ENCODE measurements around the gene AMTN.
"Not testable (repeated sequence)": the region's sequence is repeated elsewhere in the genome, so short reads cannot be mapped to it uniquely, and the experiment has no call there.

AMTN gene

GRCh38 chr4:70530997-70531396, 12.6 kb downstream of the AMTN start:
- Histone ChIP-seq H3K27me3 (ENCODE audit: control insufficient read depth, insufficient read depth, low read length) (peaks cover 2% of the 10 kb centered on the region), H3K27ac (ENCODE audit: low read depth, low read length) (no peak overlapping the region), H3K4me1 (ENCODE audit: control insufficient read depth, insufficient read depth, low read length) (no peaks in the 10 kb centered on the region), H3K36me3 (ENCODE audit: control insufficient read depth, insufficient read depth, low read length) (no peaks in the 10 kb centered on the region), H3K4me3 (ENCODE audit: low read length) (no peak overlapping the region), H3K9ac (ENCODE audit: low read length) (no peak overlapping the region)

- no peak overlapping the region for H3K4me3 ChIP-seq (ENCODE audit: low read length)
- H3K27me3 ChIP-seq (ENCODE audit: control insufficient read depth, insufficient read depth, low read length) = peaks cover 2% of the 10 kb centered on the region
- no peak overlapping the region for H3K9ac ChIP-seq (ENCODE audit: low read length)
- H3K4me1 ChIP-seq (ENCODE audit: control insufficient read depth, insufficient read depth, low read length) = no peaks in the 10 kb centered on the region
- H3K36me3 ChIP-seq (ENCODE audit: control insufficient read depth, insufficient read depth, low read length) = no peaks in the 10 kb centered on the region
- H3K27ac ChIP-seq (ENCODE audit: low read depth, low read length) = no peak overlapping the region
These were observed 13.6 kb downstream of the AMTN start for GRCh38 chr4:70531981-70532380.

- no peak overlapping the region for H3K4me3 ChIP-seq (ENCODE audit: low read length)
- no peaks in the 10 kb centered on the region for H3K4me1 ChIP-seq (ENCODE audit: control insufficient read depth, insufficient read depth, low read length)
- no peak overlapping the region for H3K9ac ChIP-seq (ENCODE audit: low read length)
These were observed 14.8 kb downstream of the AMTN start for GRCh38 chr4:70533211-70533610.

GRCh38 chr4:70533791-70534190, 15.4 kb downstream of the AMTN start:
- Histone ChIP-seq H3K27ac (ENCODE audit: low read depth, low read length) (no peak overlapping the region), H3K4me1 (ENCODE audit: control insufficient read depth, insufficient read depth, low read length) (no peaks in the 10 kb centered on the region), H3K27me3 (ENCODE audit: control insufficient read depth, insufficient read depth, low read length) (peaks cover 2% of the 10 kb centered on the region), H3K9ac (ENCODE audit: low read length) (no peak overlapping the region), H3K4me3 (ENCODE audit: low read length) (no peak overlapping the region), H3K36me3 (ENCODE audit: control insufficient read depth, insufficient read depth, low read length) (no peaks in the 10 kb centered on the region)

More at GRCh38 chr4:70533211-70533610, 14.8 kb downstream of the AMTN start:
- Histone ChIP-seq H3K36me3 (ENCODE audit: control insufficient read depth, insufficient read depth, low read length) (no peaks in the 10 kb centered on the region), H3K27me3 (ENCODE audit: control insufficient read depth, insufficient read depth, low read length) (peaks cover 2% of the 10 kb centered on the region), H3K27ac (ENCODE audit: low read depth, low read length) (no peak overlapping the region)

- H3K27me3 ChIP-seq (ENCODE audit: control insufficient read depth, insufficient read depth, low read length); H3K4me1 ChIP-seq (ENCODE audit: control insufficient read depth, insufficient read depth, low read length); H3K9ac ChIP-seq (ENCODE audit: low read length); H3K4me3 ChIP-seq (ENCODE audit: low read length); H3K27ac ChIP-seq (ENCODE audit: low read depth, low read length); H3K36me3 ChIP-seq (ENCODE audit: control insufficient read depth, insufficient read depth, low read length): not testable (repeated sequence)
These were observed 16.5 kb downstream of the AMTN start for GRCh38 chr4:70534886-70535285.

GRCh38 chr4:70538869-70539268, 20.5 kb downstream of the AMTN start:
- H3K27me3 ChIP-seq (ENCODE audit: control insufficient read depth, insufficient read depth, low read length) = no peaks in the 10 kb centered on the region
- no peaks in the 10 kb centered on the region for H3K36me3 ChIP-seq (ENCODE audit: control insufficient read depth, insufficient read depth, low read length)
- no peak overlapping the region for H3K27ac ChIP-seq (ENCODE audit: low read depth, low read length)
- no peak overlapping the region for H3K4me3 ChIP-seq (ENCODE audit: low read length)
- H3K4me1 ChIP-seq (ENCODE audit: control insufficient read depth, insufficient read depth, low read length) = no peaks in the 10 kb centered on the region
- no peak overlapping the region for H3K9ac ChIP-seq (ENCODE audit: low read length)

GRCh38 chr4:70544279-70544868, 26.0 kb downstream of the AMTN start:
- Histone ChIP-seq H3K4me3 (ENCODE audit: low read length) (no peak overlapping the region), H3K4me1 (ENCODE audit: control insufficient read depth, insufficient read depth, low read length) (no peaks in the 10 kb centered on the region), H3K36me3 (ENCODE audit: control insufficient read depth, insufficient read depth, low read length) (no peaks in the 10 kb centered on the region), H3K27ac (ENCODE audit: low read depth, low read length) (no peak overlapping the region), H3K27me3 (ENCODE audit: control insufficient read depth, insufficient read depth, low read length) (no peaks in the 10 kb centered on the region), H3K9ac (ENCODE audit: low read length) (no peak overlapping the region)

GRCh38 chr4:70556856-70557255, 38.5 kb downstream of the AMTN start:
- H3K9ac ChIP-seq (ENCODE audit: low read length) = no peak overlapping the region

GRCh38 chr4:70559211-70559830, 41.0 kb downstream of the AMTN start:
- Histone ChIP-seq H3K36me3 (ENCODE audit: control insufficient read depth, insufficient read depth, low read length) (no peaks in the 10 kb centered on the region), H3K4me3 (ENCODE audit: low read length) (no peak overlapping the region), H3K9ac (ENCODE audit: low read length) (no peak overlapping the region), H3K27me3 (ENCODE audit: control insufficient read depth, insufficient read depth, low read length) (no peaks in the 10 kb centered on the region), H3K27ac (ENCODE audit: low read depth, low read length) (no peak overlapping the region), H3K4me1 (ENCODE audit: control insufficient read depth, insufficient read depth, low read length) (no peaks in the 10 kb centered on the region)

More at GRCh38 chr4:70556856-70557255, 38.5 kb downstream of the AMTN start:
- Histone ChIP-seq H3K4me3 (ENCODE audit: low read length) (no peak overlapping the region), H3K36me3 (ENCODE audit: control insufficient read depth, insufficient read depth, low read length) (no peaks in the 10 kb centered on the region), H3K4me1 (ENCODE audit: control insufficient read depth, insufficient read depth, low read length) (no peaks in the 10 kb centered on the region), H3K27ac (ENCODE audit: low read depth, low read length) (no peak overlapping the region), H3K27me3 (ENCODE audit: control insufficient read depth, insufficient read depth, low read length) (no peaks in the 10 kb centered on the region)

GRCh38 chr4:70559924-70560323, 41.6 kb downstream of the AMTN start:
- Histone ChIP-seq H3K27ac (ENCODE audit: low read depth, low read length) (no peak overlapping the region), H3K4me3 (ENCODE audit: low read length) (no peak overlapping the region), H3K36me3 (ENCODE audit: control insufficient read depth, insufficient read depth, low read length) (no peaks in the 10 kb centered on the region), H3K9ac (ENCODE audit: low read length) (no peak overlapping the region), H3K27me3 (ENCODE audit: control insufficient read depth, insufficient read depth, low read length) (no peaks in the 10 kb centered on the region), H3K4me1 (ENCODE audit: control insufficient read depth, insufficient read depth, low read length) (no peaks in the 10 kb centered on the region)

- Histone ChIP-seq H3K9ac (ENCODE audit: low read length) (no peak overlapping the region), H3K4me1 (ENCODE audit: control insufficient read depth, insufficient read depth, low read length) (no peaks in the 10 kb centered on the region), H3K27ac (ENCODE audit: low read depth, low read length) (no peak overlapping the region), H3K27me3 (ENCODE audit: control insufficient read depth, insufficient read depth, low read length) (no peaks in the 10 kb centered on the region), H3K36me3 (ENCODE audit: control insufficient read depth, insufficient read depth, low read length) (no peaks in the 10 kb centered on the region), H3K4me3 (ENCODE audit: low read length) (no peak overlapping the region)
These were observed 45.7 kb downstream of the AMTN start for GRCh38 chr4:70564033-70564432.

GRCh38 chr4:70570796-70571195, 52.4 kb downstream of the AMTN start:
- no peaks in the 10 kb centered on the region for H3K4me1 ChIP-seq (ENCODE audit: control insufficient read depth, insufficient read depth, low read length)
- H3K36me3 ChIP-seq (ENCODE audit: control insufficient read depth, insufficient read depth, low read length) = no peaks in the 10 kb centered on the region
- no peaks in the 10 kb centered on the region for H3K27me3 ChIP-seq (ENCODE audit: control insufficient read depth, insufficient read depth, low read length)
- H3K9ac ChIP-seq (ENCODE audit: low read length) = no peak overlapping the region
- H3K27ac ChIP-seq (ENCODE audit: low read depth, low read length) = no peak overlapping the region
- no peak overlapping the region for H3K4me3 ChIP-seq (ENCODE audit: low read length)

GRCh38 chr4:70571772-70572171, 53.4 kb downstream of the AMTN start:
- H3K4me1 ChIP-seq (ENCODE audit: control insufficient read depth, insufficient read depth, low read length) = no peaks in the 10 kb centered on the region
- no peak overlapping the region for H3K4me3 ChIP-seq (ENCODE audit: low read length)
- H3K9ac ChIP-seq (ENCODE audit: low read length) = no peak overlapping the region
- H3K36me3 ChIP-seq (ENCODE audit: control insufficient read depth, insufficient read depth, low read length) = no peaks in the 10 kb centered on the region
- no peak overlapping the region for H3K27ac ChIP-seq (ENCODE audit: low read depth, low read length)
- no peaks in the 10 kb centered on the region for H3K27me3 ChIP-seq (ENCODE audit: control insufficient read depth, insufficient read depth, low read length)
